Keratinocyte (primary cell): ENCODE data around the gene FABP3. TPM values are rescaled to one million over a fixed set of nuclear protein-coding genes. Genes with fewer than 3 reads are reported as not detected.

ENCODE experiments used
- DNase-seq: peaks from one replicate; pipeline ENCODE4 v3.0.0-alpha.2; 2011; ENCODE audit warnings: low read depth, missing footprints, low spot score
- FAIRE-seq: peaks from 2 replicates; lab custom pipeline; 2011; peaks lifted over from hg19 to GRCh38; lab: Jason Lieb, UNC
- H2AFZ ChIP-seq: 2 replicates; pipeline ENCODE4 v1.6.0; 2012; ENCODE audit warnings: low read length, control low read depth, inconsistent platforms; ENCODE audit not compliant: control insufficient read depth
- H3K27ac ChIP-seq: 2 replicates; pipeline ENCODE4 v1.5.1; 2011; ENCODE audit warnings: low read length; ENCODE audit not compliant: control insufficient read depth, insufficient read depth
- H3K27me3 ChIP-seq: 3 replicates; pipeline ENCODE4 v1.6.0; 2011; ENCODE audit warnings: low read length; ENCODE audit not compliant: control insufficient read depth, insufficient read depth; ENCODE audit errors: extremely low read depth
- H3K36me3 ChIP-seq, 2 experiments: 2 replicates in 1 of 2; 3 replicates in 1 of 2; pipeline ENCODE4 v1.5.1; 2011; ENCODE audit warnings: low read length in 2 of 2, mild to moderate bottlenecking in 1 of 2; ENCODE audit not compliant: control insufficient read depth in 2 of 2, insufficient read depth in 2 of 2; ENCODE audit errors: extremely low read depth in 1 of 2
- H3K4me1 ChIP-seq: 3 replicates; pipeline ENCODE4 v1.5.1; 2011; ENCODE audit warnings: low read length; ENCODE audit not compliant: control insufficient read depth, insufficient read depth; ENCODE audit errors: extremely low read depth
- H3K4me2 ChIP-seq: 3 replicates; pipeline ENCODE4 v1.6.0; 2011; ENCODE audit warnings: low read depth, low read length; ENCODE audit not compliant: control insufficient read depth, insufficient read depth; ENCODE audit errors: extremely low read depth
- H3K4me3 ChIP-seq, 3 experiments: fragments of 200-600 bp in 1 of 3; sonication (generic) in 1 of 3; 2 replicates in 2 of 3; 3 replicates in 1 of 3; pipeline ENCODE4 v1.5.1; 2011 to 2016; ENCODE audit warnings: low read length in 3 of 3, mild to moderate bottlenecking in 3 of 3, control low read depth in 2 of 3, inconsistent platforms in 1 of 3, low read depth in 1 of 3, mixed read lengths in 1 of 3, mixed run types in 1 of 3, moderate library complexity in 1 of 3; ENCODE audit not compliant: control insufficient read depth in 2 of 3, insufficient read depth in 2 of 3; ENCODE audit errors: extremely low read depth in 1 of 3
- H3K79me2 ChIP-seq: 2 replicates; pipeline ENCODE4 v1.6.0; 2012; ENCODE audit warnings: low read length; ENCODE audit not compliant: control insufficient read depth, insufficient read depth
- H3K9ac ChIP-seq: 3 replicates; pipeline ENCODE4 v1.6.0; 2011; ENCODE audit warnings: low read length; ENCODE audit not compliant: control insufficient read depth, insufficient read depth; ENCODE audit errors: extremely low read depth
- H3K9me1 ChIP-seq: 3 replicates; pipeline ENCODE4 v1.6.0; 2011; ENCODE audit warnings: low read length; ENCODE audit not compliant: control insufficient read depth, insufficient read depth; ENCODE audit errors: extremely low read depth
- H3K9me3 ChIP-seq: 2 replicates; pipeline ENCODE4 v1.5.1; 2012; ENCODE audit warnings: low read depth, low read length; ENCODE audit not compliant: control insufficient read depth
- H4K20me1 ChIP-seq: 3 replicates; pipeline ENCODE4 v1.6.0; 2011; ENCODE audit warnings: low read length; ENCODE audit not compliant: control insufficient read depth, insufficient read depth; ENCODE audit errors: extremely low read depth
- CTCF ChIP-seq, 3 experiments: IDR thresholded peaks in 1 of 3; conservative IDR thresholded peaks in 1 of 3; optimal IDR thresholded peaks in 1 of 3; 2 replicates in 2 of 3; 3 replicates in 1 of 3; pipeline versions ENCODE3 to v1.5.1; 2011; ENCODE audit warnings: low read length in 3 of 3, mild to moderate bottlenecking in 3 of 3, moderate library complexity in 2 of 3, control low read depth in 1 of 3, inconsistent platforms in 1 of 3; ENCODE audit not compliant: insufficient read depth in 2 of 3; ENCODE audit errors: extremely low read depth in 1 of 3
- EZH2 ChIP-seq: IDR thresholded peaks from one replicate; pipeline ENCODE4 v1.6.1; 2012; ENCODE audit warnings: inconsistent platforms, mild to moderate bottlenecking, low read length, moderate library complexity
- dilution Hi-C: fragments of 300-500 bp; cut with MboI; formaldehyde crosslinking; loops from one replicate; pipeline ENCODE4 v1.7.0; 2020; ENCODE audit warnings: low sequenced_read_pairs; ENCODE audit not compliant: extremely low pct_ligation_motif_present
- polyA plus RNA-seq, 5 experiments: library from polyadenylated mRNA; depleted of rRNA in 3 of 5; stranded (reverse) in 3 of 5; stranded (forward) in 1 of 5; unstranded in 1 of 5; fragments of >200 nt; gene quantifications; 1 replicate in 1 of 5; 2 replicates in 3 of 5; 3 replicates in 1 of 5; pipeline versions ENCODE4 v1.2.1 to v1.2.3, GENCODE V29; 2011 to 2012; ENCODE audit warnings: missing spikeins in 2 of 5, low read depth in 1 of 5, low replicate concordance in 1 of 5

FABP3 gene
- polyA plus RNA-seq, 1 donor (not counting 4 experiments of a cell fraction or from before 2014, with no cell fraction given) = 0.59 TPM

DNA sequence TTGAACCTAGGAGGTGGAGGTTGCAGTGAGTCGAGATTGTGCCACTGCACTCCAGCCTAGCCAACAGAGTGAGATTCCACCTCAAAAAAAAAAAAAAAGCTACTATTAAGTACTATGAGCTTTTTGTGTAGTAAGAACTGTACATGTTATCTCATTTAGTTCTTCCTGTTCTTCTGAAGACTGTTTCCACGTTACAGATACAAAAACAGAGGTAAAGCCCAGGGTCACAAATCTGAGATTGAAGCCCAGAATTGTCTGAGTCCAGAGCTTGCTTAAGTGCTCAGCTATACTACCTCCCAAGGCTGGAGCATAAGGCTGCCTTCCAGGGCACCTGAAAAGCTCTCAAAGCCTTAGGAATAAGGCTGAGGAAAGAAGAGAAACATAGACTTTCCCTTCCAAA lies 2.9 kb downstream of the FABP3 start:
- Histone ChIP-seq H3K9ac (no peak overlapping the region), H3K9me1 (no peaks in the 10 kb centered on the region), H3K4me1 (peaks cover 19% of the 10 kb centered on the region), H3K4me2 (no peak overlapping the region), H3K9me3 (no peaks in the 10 kb centered on the region), H2AFZ (no peak overlapping the region), H3K27ac (no peak overlapping the region), H3K4me3 (no peak overlapping the region), H3K36me3 (peaks cover 10 to 11% of the 10 kb centered on the region in 2 experiments), H4K20me1 (no peaks in the 10 kb centered on the region), H3K79me2 (no peaks in the 10 kb centered on the region), H3K27me3 (no peaks in the 10 kb centered on the region)
- dilution Hi-C loops = no loop called here
- FAIRE-seq (no peak), DNase-seq (no peak)
- no peak for TF ChIP-seq CTCF (optimal IDR thresholded peaks at IDR 0.05 in 1 of 3, IDR thresholded peaks at IDR 0.05 in 1 of 3, conservative IDR thresholded peaks at IDR 0.05 in 1 of 3; ENCODE audit: extremely low read depth in 1 of 3, insufficient read depth in 2 of 3, low read length in 3 of 3)
- no peak for TF ChIP-seq EZH2

DNA sequence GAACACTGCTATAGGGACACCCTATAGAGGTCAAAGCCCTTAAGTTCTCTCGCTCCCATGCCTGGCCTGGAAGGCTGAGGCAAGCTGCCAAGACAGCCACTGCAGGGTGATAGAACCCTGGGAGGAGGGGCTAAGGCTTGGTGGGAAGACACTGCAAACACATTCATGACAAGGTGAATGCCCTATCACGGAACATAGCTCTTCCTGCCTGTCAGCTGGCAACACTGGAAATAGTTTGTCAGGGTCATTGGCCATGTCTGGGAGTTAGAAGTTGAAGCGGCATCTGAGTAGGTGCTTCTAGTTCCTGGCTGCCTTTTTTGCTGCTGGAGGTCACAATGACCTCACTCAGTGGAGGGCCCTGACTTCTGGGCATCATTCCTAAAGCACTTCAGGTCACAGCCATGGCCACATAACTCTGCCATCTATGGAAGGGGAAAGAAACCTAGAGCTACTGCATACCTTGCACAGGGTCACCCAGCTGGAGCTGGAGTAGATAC lies 4.2 kb downstream of the FABP3 start:
- H3K9me1 ChIP-seq = no peaks in the 10 kb centered on the region
- no peak overlapping the region for H2AFZ ChIP-seq
- no peak overlapping the region for H3K4me3 ChIP-seq
- dilution Hi-C loops = no loop called here
- H3K27ac ChIP-seq = no peak overlapping the region
- no peaks in the 10 kb centered on the region for H4K20me1 ChIP-seq
- no peak overlapping the region for H3K9ac ChIP-seq
- no peaks in the 10 kb centered on the region for H3K9me3 ChIP-seq
- no peak for FAIRE-seq
- no peak for DNase-seq
- H3K27me3 ChIP-seq = no peaks in the 10 kb centered on the region
- peaks cover 10% of the 10 kb centered on the region for H3K4me1 ChIP-seq
- H3K4me2 ChIP-seq = no peak overlapping the region
- peaks cover 20 to 22% of the 10 kb centered on the region in 2 experiments for H3K36me3 ChIP-seq
- TF ChIP-seq CTCF (optimal IDR thresholded peaks at IDR 0.05 in 1 of 3, IDR thresholded peaks at IDR 0.05 in 1 of 3, conservative IDR thresholded peaks at IDR 0.05 in 1 of 3; ENCODE audit: extremely low read depth in 1 of 3, insufficient read depth in 2 of 3, low read length in 3 of 3) (no peak), EZH2 (no peak)
- H3K79me2 ChIP-seq = no peaks in the 10 kb centered on the region
